Hematopoietic multipotent progenitor cell treated with erythropoietin and hydrocortisone succinate and interleukin-3 and kit ligand, for 15 days (in vitro differentiated cells): ENCODE measurements around the gene TRIM2.

ENCODE experiments used
- DNase-seq: peaks from one replicate; pipeline ENCODE4 v3.0.0-alpha.2; 2015; ENCODE audit warnings: low spot score

TRIM2 gene

DNA sequence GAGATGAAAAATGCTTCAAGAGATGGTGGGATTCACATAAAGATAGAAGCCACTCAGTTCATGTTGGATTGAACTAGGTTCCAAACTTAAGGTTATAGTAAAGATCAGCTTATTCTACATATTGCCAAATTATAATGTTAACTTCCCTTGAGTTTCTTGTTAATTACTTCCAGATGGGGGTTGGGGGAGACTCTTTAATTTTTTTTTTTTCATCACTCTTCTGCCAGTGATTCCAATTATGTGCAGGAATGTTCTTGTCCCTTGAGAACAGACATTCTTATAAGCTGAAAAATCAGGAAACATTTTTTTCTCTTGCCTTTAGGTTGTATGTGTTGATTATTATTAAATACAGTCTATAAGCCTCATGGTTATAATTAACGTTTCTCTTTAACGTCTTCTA lies 170.2 kb downstream of the TRIM2 start:
- no peak for DNase-seq

DNA sequence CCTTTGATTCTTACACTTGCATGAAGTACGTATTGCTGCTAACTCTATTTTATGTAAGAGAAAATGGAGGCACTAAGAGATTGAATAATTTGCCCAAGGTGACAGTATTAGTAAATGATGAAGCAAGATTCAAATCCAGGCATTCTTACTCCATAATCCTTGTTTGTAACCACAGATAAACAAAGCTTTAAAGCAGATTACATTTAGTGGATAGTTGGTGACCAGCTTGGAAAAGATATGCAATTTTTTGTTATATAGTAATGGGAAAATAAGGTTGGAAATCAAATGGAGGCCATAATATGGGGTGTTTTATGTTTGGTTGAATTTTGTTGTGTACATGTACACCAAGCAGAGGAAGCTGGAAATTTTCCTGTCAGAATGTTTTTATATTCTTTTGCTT lies 171.1 kb downstream of the TRIM2 start:
- no peak for DNase-seq

DNA sequence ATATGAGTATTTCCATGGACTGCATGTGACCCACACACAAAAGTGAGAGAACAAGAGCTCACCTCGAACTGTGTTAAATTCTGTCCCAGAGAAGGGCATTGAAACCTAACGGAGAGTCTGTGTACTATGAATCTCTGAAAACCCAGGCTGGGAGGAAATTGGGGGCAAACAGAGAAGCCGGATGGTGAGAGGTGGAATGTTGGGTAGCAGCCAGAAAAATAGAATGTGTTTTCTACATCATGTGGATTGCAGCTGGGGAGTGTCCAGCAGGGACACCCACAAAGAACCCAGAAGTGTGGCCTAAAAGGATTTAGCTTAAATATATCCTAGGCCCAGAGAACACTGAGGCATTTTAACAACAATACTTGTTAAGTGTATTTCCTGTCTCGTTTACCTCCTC lies 178.9 kb downstream of the TRIM2 start:
- no peak for DNase-seq

DNA sequence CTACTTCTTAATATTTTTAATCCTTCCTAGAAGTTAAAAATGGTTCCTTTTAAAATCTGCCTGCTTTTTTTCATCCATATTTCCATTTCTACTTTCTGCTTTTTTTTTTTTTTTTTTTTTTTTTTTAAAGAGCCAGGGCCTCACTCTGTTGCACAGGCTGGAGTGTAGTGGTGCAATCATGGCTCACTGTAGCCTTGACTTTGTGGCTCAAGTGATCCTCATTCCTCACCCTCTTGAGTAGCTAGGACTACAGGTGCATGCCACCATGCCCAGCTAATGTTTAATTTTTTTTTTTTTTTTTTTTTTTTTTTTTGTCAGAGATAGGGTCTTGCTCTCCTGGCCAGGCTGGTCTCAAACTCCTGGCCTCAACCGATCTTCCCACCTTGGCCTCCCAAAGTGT lies 179.9 kb downstream of the TRIM2 start:
- no peak for DNase-seq

- no peak for DNase-seq
Measured at GRCh38 chr4:153385784-153386183, 181.5 kb downstream of the TRIM2 start.

DNA sequence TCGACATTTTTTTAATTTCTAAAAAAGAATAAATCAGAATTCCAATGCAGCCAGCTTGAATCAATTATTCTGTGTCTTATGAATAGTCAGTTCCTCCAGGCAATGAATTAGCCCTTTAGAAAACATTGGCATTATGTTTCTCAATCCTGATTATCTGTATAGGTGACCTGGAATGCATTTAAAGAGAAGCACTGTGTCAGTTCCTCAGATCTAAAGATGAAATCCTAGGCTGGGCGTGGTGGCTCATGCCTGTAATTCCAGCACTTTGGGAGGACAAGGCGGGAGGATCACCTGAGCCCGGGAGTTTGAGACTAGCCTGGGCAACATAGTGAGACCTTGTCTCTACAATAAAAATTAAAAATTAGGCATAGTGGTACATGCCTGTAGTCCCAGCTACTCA lies 183.7 kb downstream of the TRIM2 start:
- no peak for DNase-seq
